CD14-positive monocyte (primary cell): ENCODE data around the gene CKM. TPM values are rescaled to one million over a fixed set of nuclear protein-coding genes. Genes with fewer than 3 reads are reported as not detected.

Experiments
- DNase-seq, 3 donors: peaks; one replicate each; pipeline ENCODE4 v3.0.0-alpha.2; 2011 to 2022
- H2AFZ ChIP-seq: 2 replicates; pipeline ENCODE4 v1.6.0; 2012; ENCODE audit warnings: mild to moderate bottlenecking, low read depth, low read length, inconsistent platforms; ENCODE audit not compliant: insufficient read depth, poor library complexity, severe bottlenecking
- H3K27ac ChIP-seq, 2 donors: 1 replicate in 1 of 2; 2 replicates in 1 of 2; pipeline ENCODE4 v1.5.1; 2012 to 2013; ENCODE audit warnings: low read length in 2 of 2, control low read depth in 1 of 2, inconsistent platforms in 1 of 2, low read depth in 1 of 2, mild to moderate bottlenecking in 1 of 2
- H3K27me3 ChIP-seq, 2 donors: one replicate each; pipeline versions ENCODE4 v1.6.0 to v1.6.1; 2011 to 2013; ENCODE audit warnings: low read length in 2 of 2; ENCODE audit not compliant: control insufficient read depth in 2 of 2, insufficient read depth in 2 of 2
- H3K36me3 ChIP-seq, 2 donors: replicated peaks in 1 of 2; 1 replicate in 1 of 2; 2 replicates in 1 of 2; pipeline versions ENCODE4 v1.5.1 to v1.6.1; 2012 to 2013; ENCODE audit warnings: low read length in 2 of 2, control low read depth in 1 of 2, inconsistent platforms in 1 of 2, mild to moderate bottlenecking in 1 of 2; ENCODE audit not compliant: insufficient read depth in 2 of 2, control insufficient read depth in 1 of 2
- H3K4me1 ChIP-seq, 2 donors: 1 replicate in 1 of 2; 2 replicates in 1 of 2; pipeline versions ENCODE4 v1.5.1 to v1.6.1; 2012 to 2013; ENCODE audit warnings: low read length in 2 of 2, control low read depth in 1 of 2, inconsistent platforms in 1 of 2, mild to moderate bottlenecking in 1 of 2, moderate library complexity in 1 of 2; ENCODE audit not compliant: insufficient read depth in 2 of 2, control insufficient read depth in 1 of 2
- H3K4me2 ChIP-seq: replicated peaks from 2 replicates; pipeline ENCODE3; 2012; ENCODE audit warnings: low read length, moderate library complexity, mild to moderate bottlenecking; ENCODE audit not compliant: poor library complexity, severe bottlenecking; ENCODE audit errors: extremely low read depth
- H3K4me3 ChIP-seq, 3 experiments: fragments of 200-600 bp in 1 of 3; sonication (generic) in 1 of 3; replicated peaks in 1 of 3; 1 replicate in 2 of 3; 2 replicates in 1 of 3; pipeline ENCODE4 v1.5.1; 2011 to 2013; ENCODE audit warnings: low read length in 3 of 3, mild to moderate bottlenecking in 3 of 3, control low read depth in 2 of 3, low read depth in 2 of 3, inconsistent platforms in 1 of 3, moderate library complexity in 1 of 3
- H3K79me2 ChIP-seq: 2 replicates; pipeline ENCODE4 v1.6.0; 2012; ENCODE audit warnings: mild to moderate bottlenecking, control low read depth, inconsistent platforms, low read length, moderate library complexity; ENCODE audit not compliant: insufficient read depth
- H3K9ac ChIP-seq: 2 replicates; pipeline ENCODE4 v1.6.0; 2017; ENCODE audit warnings: low read length, mild to moderate bottlenecking; ENCODE audit not compliant: insufficient read depth, poor library complexity, severe bottlenecking
- H3K9me3 ChIP-seq, 2 donors: replicated peaks in 1 of 2; 1 replicate in 1 of 2; 2 replicates in 1 of 2; pipeline versions ENCODE4 v1.5.1 to v1.6.1; 2012 to 2013; ENCODE audit warnings: low read length in 2 of 2, control low read depth in 1 of 2; ENCODE audit not compliant: control insufficient read depth in 1 of 2, insufficient read depth in 1 of 2
- H4K20me1 ChIP-seq: 2 replicates; pipeline ENCODE4 v1.6.0; 2012; ENCODE audit warnings: mild to moderate bottlenecking, low read length, control low read depth, moderate library complexity; ENCODE audit not compliant: insufficient read depth
- H3K27ac Mint-ChIP-seq, 7 donors: one replicate each; pipeline ENCODE4 v1.8.0; 2020; ENCODE audit warnings: mild to moderate bottlenecking in 7 of 7, mixed read lengths in 7 of 7, moderate library complexity in 6 of 7, inconsistent platforms in 2 of 7
- H3K27me3 Mint-ChIP-seq, 3 donors: one replicate each; pipeline ENCODE4 v1.8.0; 2021 to 2022; ENCODE audit warnings: low read depth in 3 of 3, mild to moderate bottlenecking in 3 of 3, mixed read lengths in 3 of 3, moderate library complexity in 3 of 3, inconsistent platforms in 1 of 3
- H3K36me3 Mint-ChIP-seq, 2 donors: one replicate each; pipeline ENCODE4 v1.8.0; 2020; ENCODE audit warnings: mixed read lengths in 2 of 2, inconsistent platforms in 1 of 2, mild to moderate bottlenecking in 1 of 2
- H3K4me1 Mint-ChIP-seq: one replicate; pipeline ENCODE4 v1.8.0; 2020; ENCODE audit warnings: mild to moderate bottlenecking, mixed read lengths
- H3K4me3 Mint-ChIP-seq, 2 donors: one replicate each; pipeline ENCODE4 v1.8.0; 2020; ENCODE audit warnings: mild to moderate bottlenecking in 2 of 2, mixed read lengths in 2 of 2, moderate library complexity in 1 of 2
- H3K9me3 Mint-ChIP-seq, 7 donors: one replicate each; pipeline ENCODE4 v1.8.0; 2020 to 2022; ENCODE audit warnings: mixed read lengths in 7 of 7, mild to moderate bottlenecking in 6 of 7, moderate library complexity in 6 of 7, inconsistent platforms in 2 of 7
- CTCF ChIP-seq: fragments of 200-600 bp; IDR thresholded peaks from one replicate; pipeline ENCODE4 v1.8.0; 2022; ENCODE audit warnings: antibody characterized with exemption, mild to moderate bottlenecking
- WGBS: methylation state at CpG from one replicate; pipeline ENCODE4 v1.1.5; 2013; ENCODE audit warnings: missing lambda C conversion rate; ENCODE audit not compliant: insufficient coverage; 5-methylcytosine and 5-hydroxymethylcytosine counted together
- intact Hi-C, 2 donors: fragments of 100-400 bp; cut with micrococcal nuclease; formaldehyde crosslinking; loops; one replicate each; pipeline versions ENCODE4 v1.15.0 to v1.15.1; 2023
- polyA plus RNA-seq, 3 donors: library from polyadenylated mRNA; depleted of rRNA in 1 of 3; unstranded in 2 of 3; stranded (reverse) in 1 of 3; fragments of 300-500 nt in 2 of 3; fragments of >200 nt in 1 of 3; fragmentation: Illumina TruSeq in 2 of 3; gene quantifications; 1 replicate in 2 of 3; 2 replicates in 1 of 3; pipeline ENCODE4 v1.2.3, GENCODE V29; 2012 to 2021

CKM gene
- polyA plus RNA-seq, 3 donors: 0.17 to 0.50 (median 0.24) TPM

- Histone ChIP-seq H3K36me3 (no peaks in the 10 kb centered on the region), H3K27me3 (peaks cover 2 to 33% of the 10 kb centered on the region in 2 donors), H3K27ac (no peak overlapping the region), H3K4me2 (no peak overlapping the region), H3K9ac (no peak overlapping the region), H3K4me1 (peaks cover 0 to 5% of the 10 kb centered on the region in 2 donors), H2AFZ (no peak overlapping the region), H3K4me3 (no peak overlapping the region), H3K79me2 (no peaks in the 10 kb centered on the region), H3K9me3 (no peaks in the 10 kb centered on the region), H4K20me1 (no peaks in the 10 kb centered on the region)
- H3K4me1 Mint-ChIP-seq: no peaks in the 10 kb centered on the region
- H3K27me3 Mint-ChIP-seq: peaks cover 13 to 30% (median 21%) of the 10 kb centered on the region in 3 donors
- H3K36me3 Mint-ChIP-seq: peaks cover 2 to 3% of the 10 kb centered on the region in 2 donors
- no peak for DNase-seq
- H3K4me3 Mint-ChIP-seq: peak overlapping the region in 1 of 2 donors; percentile 28
- no peak for TF ChIP-seq CTCF
- peaks cover 0 to 1% (median 0%) of the 10 kb centered on the region in 7 donors for H3K9me3 Mint-ChIP-seq
- WGBS: 91% methylated on average over 14 of the region's 15 CpGs
- intact Hi-C loops: loop anchor here in 1 of 2 donors (10.0 kb wide), 1 partner anchor 201 kb away; no protein-coding TSS in a partner anchor
- peak overlapping the region in 1 of 7 donors; percentile 26 for H3K27ac Mint-ChIP-seq
Observed at GRCh38 chr19:45345506-45345860, 22.8 kb upstream of the CKM start.

DNA sequence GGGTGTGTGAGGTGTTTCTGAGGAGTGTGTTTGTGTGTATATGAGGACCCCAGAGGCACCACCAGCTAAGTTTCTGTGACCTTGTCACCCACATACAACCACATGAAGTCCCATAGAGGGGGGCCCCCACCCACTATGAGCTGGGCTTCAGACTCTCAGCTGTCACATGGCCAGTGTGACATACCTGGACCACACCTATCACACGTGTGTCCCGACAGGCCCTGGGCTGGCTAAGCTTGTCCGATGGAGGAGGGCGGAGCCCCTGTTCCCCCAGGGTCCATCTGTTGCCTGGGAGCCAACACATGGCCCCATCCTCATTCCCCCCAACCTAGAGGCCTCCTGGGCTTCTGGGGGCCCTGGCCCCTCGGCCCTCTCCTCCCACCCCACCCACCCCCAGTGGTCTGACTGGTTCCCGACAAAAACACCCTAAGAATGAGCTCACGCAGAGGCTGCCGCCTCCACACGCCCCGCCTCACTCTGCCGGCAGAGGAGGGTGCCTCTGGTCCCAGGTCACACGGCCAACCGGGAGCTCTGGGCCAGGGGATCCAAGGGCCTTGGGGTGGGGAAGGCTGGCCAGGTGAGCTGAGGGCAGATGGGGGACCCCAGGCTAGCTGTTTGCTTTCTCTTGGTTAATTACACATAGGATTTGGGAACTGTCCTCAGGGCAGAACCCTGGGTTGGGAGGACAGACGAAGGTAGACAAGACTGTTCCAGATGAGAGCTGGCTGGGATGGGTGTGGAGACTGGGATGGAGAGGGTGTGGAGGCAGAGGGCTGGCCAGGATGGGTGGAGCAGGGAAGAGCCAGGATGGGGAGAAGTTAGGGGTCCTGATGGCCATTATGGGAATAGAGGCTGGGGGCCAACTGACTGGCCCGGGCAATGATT lies 22.2 kb upstream of the CKM start:
- intact Hi-C loops: loop anchor here in 1 of 2 donors (10.0 kb wide), 1 partner anchor 200 kb away; no protein-coding TSS in a partner anchor
- Mint-ChIP-seq H3K9me3 (peaks cover 0 to 4% (median 0%) of the 10 kb centered on the region in 7 donors), H3K4me1 (no peaks in the 10 kb centered on the region), H3K27ac (peak overlapping the region in 1 of 7 donors; percentile 25), H3K4me3 (no peak overlapping the region), H3K27me3 (peaks cover 19 to 36% (median 27%) of the 10 kb centered on the region in 3 donors), H3K36me3 (peaks cover 0 to 3% of the 10 kb centered on the region in 2 donors)
- no peak overlapping the region for H2AFZ ChIP-seq
- 74% methylated on average over 9 of the region's 15 CpGs for WGBS
- no peaks in the 10 kb centered on the region for H3K79me2 ChIP-seq
- no peak for DNase-seq
- no peaks in the 10 kb centered on the region for H3K36me3 ChIP-seq
- no peak for TF ChIP-seq CTCF
- H3K27me3 ChIP-seq: peaks cover 4 to 39% of the 10 kb centered on the region in 2 donors
- no peak overlapping the region for H3K27ac ChIP-seq
- no peak overlapping the region for H3K4me3 ChIP-seq
- H3K9me3 ChIP-seq: no peaks in the 10 kb centered on the region
- peaks cover 0 to 7% of the 10 kb centered on the region in 2 donors for H3K4me1 ChIP-seq
- no peak overlapping the region for H3K4me2 ChIP-seq
- no peak overlapping the region for H3K9ac ChIP-seq
- no peaks in the 10 kb centered on the region for H4K20me1 ChIP-seq
